ENCODE measurements around the gene TATDN2. TPM values are rescaled to one million over a fixed set of nuclear protein-coding genes. Genes with fewer than 3 reads are reported as not detected.

TATDN2 gene
- total and polyA plus RNA-seq, 2 donors (not counting 3 experiments of a cell fraction or from before 2014, with no cell fraction given): 10.7 to 26.8 TPM

DNA sequence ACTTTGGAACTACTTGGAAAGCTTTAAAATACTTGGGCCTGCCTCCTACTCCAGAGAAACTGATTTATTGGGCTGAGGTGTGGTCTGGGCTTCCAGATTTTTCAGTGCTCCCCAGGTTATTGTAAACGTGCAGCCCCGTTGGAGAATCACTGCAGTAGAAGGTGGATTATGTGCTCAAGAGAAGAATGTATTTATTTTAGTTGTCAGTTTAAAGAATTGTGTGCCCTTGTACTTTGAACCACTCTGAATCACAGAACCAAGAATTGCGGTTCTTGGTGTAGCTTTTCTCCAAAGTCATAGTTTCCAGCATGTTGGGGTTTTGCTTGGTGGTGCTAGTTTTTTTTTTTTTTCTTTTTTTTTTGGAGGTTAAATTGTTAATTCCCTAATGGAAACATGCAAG, 1.6 kb downstream of the TATDN2 start:
- no TSS peak for BruUV-seq (replicated peaks)
- Histone ChIP-seq H3K9me3 (replicated peaks; ENCODE audit: control insufficient read depth, insufficient read depth, low read length) (no peaks in the 10 kb centered on the region), H4K20me1 (replicated peaks; ENCODE audit: control insufficient read depth, extremely low read depth, insufficient read depth, low read length) (no peaks in the 10 kb centered on the region), H3K36me3 (ENCODE audit: control insufficient read depth in 2 of 2, extremely low read depth in 1 of 2, insufficient read depth in 2 of 2, low read length in 2 of 2) (peaks cover 0 to 8% of the 10 kb centered on the region in 2 experiments), H3K9ac (replicated peaks; ENCODE audit: extremely low read depth, insufficient read depth, low read length) (peak overlapping the region; percentile 74), H3K4me2 (ENCODE audit: insufficient read depth, low read length) (peak overlapping the region; percentile 78), H3K4me3 (replicated peaks in 1 of 3; ENCODE audit: insufficient read depth in 1 of 3, low read depth in 1 of 3, low read length in 3 of 3) (peak overlapping the region; percentile 20 to 62 (median 58)), H3K4me1 (ENCODE audit: control insufficient read depth, extremely low read depth, insufficient read depth, low read length) (peaks cover 14% of the 10 kb centered on the region), H3K27ac (ENCODE audit: insufficient read depth, low read depth, low read length) (no peak overlapping the region), H2AFZ (ENCODE audit: low read depth, low read length) (no peak overlapping the region), H3K79me2 (ENCODE audit: control insufficient read depth, insufficient read depth, low read length) (peaks cover 46% of the 10 kb centered on the region), H3K27me3 (ENCODE audit: control insufficient read depth in 2 of 2, insufficient read depth in 2 of 2, low read length in 2 of 2) (no peaks in the 10 kb centered on the region), H3K9me1 (replicated peaks; ENCODE audit: control insufficient read depth, extremely low read depth, insufficient read depth, low read length) (no peaks in the 10 kb centered on the region)
- ChIA-PET CTCF (interaction anchor here (0.7 to 3.2 kb wide), 2 partner anchors 9 to 14 kb away, joined by 3 to 23 read pairs; no protein-coding TSS in a partner anchor), POLR2A (no interaction called here)
- DNase-seq (ENCODE audit: low read depth, low spot score): no peak
- peak; percentile 63 for FAIRE-seq
- intact Hi-C loops (cut with micrococcal nuclease) (loop anchor here (2.0 to 5.0 kb wide), 4 partner anchors 62 to 355 kb away; partner anchors contain the start of genes FANCD2 and VHL), dilution Hi-C loops (cut with MboI; ENCODE audit: extremely low pct_ligation_motif_present, low sequenced_read_pairs) (no loop called here)
- TF ChIP-seq MYC (IDR thresholded peaks at IDR 0.05; ENCODE audit: low read depth, low read length) (no peak), FOS (IDR thresholded peaks at IDR 0.05; ENCODE audit: borderline replicate concordance, insufficient read depth, low read length) (no peak), JUN (IDR thresholded peaks at IDR 0.05; ENCODE audit: borderline replicate concordance, insufficient read depth, insufficient read length, low read depth) (no peak)

DNA sequence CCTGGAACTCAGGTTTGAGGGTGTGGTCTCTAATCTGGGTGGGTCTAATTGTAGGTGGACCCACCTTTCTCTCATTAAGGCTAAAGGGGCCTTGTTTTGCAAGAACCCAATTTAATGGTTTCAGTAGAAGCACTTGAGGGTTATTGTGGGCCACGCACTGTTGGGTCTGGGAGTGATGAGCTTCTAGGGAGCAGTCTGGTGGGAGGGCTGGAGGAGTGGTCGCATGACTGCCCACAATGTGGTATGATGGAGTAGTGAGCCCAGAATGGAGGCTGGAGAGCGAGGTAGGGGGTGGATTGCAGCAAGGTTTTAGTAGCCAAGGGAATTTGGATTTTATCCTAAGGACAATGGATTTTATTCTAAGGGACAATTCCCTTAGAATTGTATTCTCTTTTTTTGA, 2.7 kb downstream of the TATDN2 start:
- FAIRE-seq: no peak
- BruUV-seq (replicated peaks): no TSS peak
- Histone ChIP-seq H3K4me3 (replicated peaks in 1 of 3; ENCODE audit: insufficient read depth in 1 of 3, low read depth in 1 of 3, low read length in 3 of 3) (no peak overlapping the region), H3K79me2 (ENCODE audit: control insufficient read depth, insufficient read depth, low read length) (peaks cover 53% of the 10 kb centered on the region), H4K20me1 (replicated peaks; ENCODE audit: control insufficient read depth, extremely low read depth, insufficient read depth, low read length) (no peaks in the 10 kb centered on the region), H3K4me2 (ENCODE audit: insufficient read depth, low read length) (no peak overlapping the region), H3K9me3 (replicated peaks; ENCODE audit: control insufficient read depth, insufficient read depth, low read length) (no peaks in the 10 kb centered on the region), H3K27me3 (ENCODE audit: control insufficient read depth in 2 of 2, insufficient read depth in 2 of 2, low read length in 2 of 2) (no peaks in the 10 kb centered on the region), H2AFZ (ENCODE audit: low read depth, low read length) (no peak overlapping the region), H3K9ac (replicated peaks; ENCODE audit: extremely low read depth, insufficient read depth, low read length) (no peak overlapping the region), H3K36me3 (ENCODE audit: control insufficient read depth in 2 of 2, extremely low read depth in 1 of 2, insufficient read depth in 2 of 2, low read length in 2 of 2) (peaks cover 0 to 8% of the 10 kb centered on the region in 2 experiments), H3K4me1 (ENCODE audit: control insufficient read depth, extremely low read depth, insufficient read depth, low read length) (peaks cover 14% of the 10 kb centered on the region), H3K9me1 (replicated peaks; ENCODE audit: control insufficient read depth, extremely low read depth, insufficient read depth, low read length) (no peaks in the 10 kb centered on the region), H3K27ac (ENCODE audit: insufficient read depth, low read depth, low read length) (no peak overlapping the region)
- intact Hi-C loops (cut with micrococcal nuclease) (no loop called here), dilution Hi-C loops (cut with MboI; ENCODE audit: extremely low pct_ligation_motif_present, low sequenced_read_pairs) (no loop called here)
- TF ChIP-seq MYC (IDR thresholded peaks at IDR 0.05; ENCODE audit: low read depth, low read length) (no peak), FOS (IDR thresholded peaks at IDR 0.05; ENCODE audit: borderline replicate concordance, insufficient read depth, low read length) (no peak), POLR2AphosphoS5 (IDR thresholded peaks at IDR 0.05; ENCODE audit: insufficient read depth, low read depth, low read length) (no peak), GATA2 (IDR thresholded peaks at IDR 0.05; ENCODE audit: insufficient read depth, insufficient read length, low read depth, low read length) (no peak)
- TF ChIP-seq, protein P1, sequence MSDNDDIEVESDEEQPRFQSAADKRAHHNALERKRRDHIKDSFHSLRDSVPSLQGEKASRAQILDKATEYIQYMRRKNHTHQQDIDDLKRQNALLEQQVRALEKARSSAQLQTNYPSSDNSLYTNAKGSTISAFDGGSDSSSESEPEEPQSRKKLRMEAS (IDR thresholded peaks at IDR 0.05; ENCODE audit: insufficient read depth, insufficient read length): no peak
- POLR2A ChIA-PET: no interaction called here
- CTCF ChIA-PET: interaction anchor here (3.2 kb wide), 1 partner anchor 13 kb away, joined by 23 read pairs; no protein-coding TSS in a partner anchor
- DNase-seq (ENCODE audit: low read depth, low spot score): no peak
